HG02938 (cell line): ENCODE results near the gene DNTTIP2.
"Not testable (repeated sequence)": the region's sequence is repeated elsewhere in the genome, so short reads cannot be mapped to it uniquely, and the experiment has no call there.

Experiments
- ATAC-seq: cut with Tn5 transposase; IDR thresholded peaks from one replicate; pipeline ENCODE4 v1.9.1; 2021; ENCODE audit warnings: mild to moderate bottlenecking, moderate library complexity; ENCODE audit not compliant: unreplicated experiment

Gene DNTTIP2

GRCh38 chr1:93878501-93878888 is 511 bp downstream of the DNTTIP2 start:
- peak; percentile 70 for ATAC-seq

GRCh38 chr1:93877529-93877928 is 1.5 kb downstream of the DNTTIP2 start:
- ATAC-seq: no peak

- no peak for ATAC-seq
These were observed 2.8 kb downstream of the DNTTIP2 start for GRCh38 chr1:93876244-93876643.

GRCh38 chr1:93874025-93874651 is 4.9 kb downstream of the DNTTIP2 start:
- no peak for ATAC-seq

- ATAC-seq: no peak
These were observed 7.6 kb downstream of the DNTTIP2 start for GRCh38 chr1:93871366-93871765.

- ATAC-seq: no peak
These were observed 9.4 kb downstream of the DNTTIP2 start for GRCh38 chr1:93869653-93870052.

GRCh38 chr1:93868492-93868891 is 10.5 kb downstream of the DNTTIP2 start:
- not testable (repeated sequence) for ATAC-seq

- ATAC-seq: no peak
These were observed 13.8 kb downstream of the DNTTIP2 start for GRCh38 chr1:93865253-93865652.

- ATAC-seq: no peak
These were observed 14.8 kb downstream of the DNTTIP2 start for GRCh38 chr1:93864175-93864574.

GRCh38 chr1:93857653-93858052 is 21.4 kb downstream of the DNTTIP2 start:
- ATAC-seq: not testable (repeated sequence)

- ATAC-seq: not testable (repeated sequence)
These were observed 23.0 kb downstream of the DNTTIP2 start for GRCh38 chr1:93855983-93856382.

- ATAC-seq: no peak
These were observed 25.1 kb downstream of the DNTTIP2 start for GRCh38 chr1:93853940-93854339.

GRCh38 chr1:93851878-93852277 is 27.1 kb downstream of the DNTTIP2 start:
- no peak for ATAC-seq

- ATAC-seq: no peak
These were observed 27.7 kb downstream of the DNTTIP2 start for GRCh38 chr1:93851327-93851712.

GRCh38 chr1:93850687-93851326 is 28.2 kb downstream of the DNTTIP2 start:
- ATAC-seq: not testable (repeated sequence)

- no peak for ATAC-seq
These were observed 30.6 kb downstream of the DNTTIP2 start for GRCh38 chr1:93848350-93848883.

- peak; percentile 15 for ATAC-seq
These were observed 31.2 kb downstream of the DNTTIP2 start for GRCh38 chr1:93847811-93848288.

- peak; percentile 64 for ATAC-seq
These were observed 31.8 kb downstream of the DNTTIP2 start for GRCh38 chr1:93846992-93847810.

- peak; percentile 50 for ATAC-seq
These were observed 32.6 kb downstream of the DNTTIP2 start for GRCh38 chr1:93846206-93846991.

GRCh38 chr1:93845538-93846205 is 33.3 kb downstream of the DNTTIP2 start:
- peak; percentile 6 for ATAC-seq
